GM10248 (cell line): Measurements from ENCODE around the gene CCK.

Experiments
- CTCF ChIA-PET: fragments of 300-600 bp; sonication (Branson Sonifier 250); formaldehyde crosslinking; extraction: SDS; loops from one replicate; lab custom pipeline; 2021; ENCODE audit warnings: antibody characterized with exemption; lab: Yijun Ruan, JAX
- POLR2A ChIA-PET: fragments of 350-650 bp; sonication (Branson Sonifier 250); formaldehyde crosslinking; extraction: SDS; loops from one replicate; lab custom pipeline; 2020; ENCODE audit warnings: antibody characterized with exemption; lab: Yijun Ruan, JAX
- DNase-seq: peaks from one replicate; pipeline ENCODE4 v3.0.0; 2012; ENCODE audit errors: extremely low spot score
- TF ChIP-seq, protein P1 (sequence below): IDR thresholded peaks from 2 replicates; pipeline ENCODE4 v1.5.1; 2012; ENCODE audit warnings: mild to moderate bottlenecking, low read depth; ENCODE audit errors: extremely low read depth, missing control alignments, control extremely low read depth

Gene CCK

GRCh38 chr3:42271786-42272185, 5.8 kb upstream of the CCK start:
- TF ChIP-seq, protein P1, sequence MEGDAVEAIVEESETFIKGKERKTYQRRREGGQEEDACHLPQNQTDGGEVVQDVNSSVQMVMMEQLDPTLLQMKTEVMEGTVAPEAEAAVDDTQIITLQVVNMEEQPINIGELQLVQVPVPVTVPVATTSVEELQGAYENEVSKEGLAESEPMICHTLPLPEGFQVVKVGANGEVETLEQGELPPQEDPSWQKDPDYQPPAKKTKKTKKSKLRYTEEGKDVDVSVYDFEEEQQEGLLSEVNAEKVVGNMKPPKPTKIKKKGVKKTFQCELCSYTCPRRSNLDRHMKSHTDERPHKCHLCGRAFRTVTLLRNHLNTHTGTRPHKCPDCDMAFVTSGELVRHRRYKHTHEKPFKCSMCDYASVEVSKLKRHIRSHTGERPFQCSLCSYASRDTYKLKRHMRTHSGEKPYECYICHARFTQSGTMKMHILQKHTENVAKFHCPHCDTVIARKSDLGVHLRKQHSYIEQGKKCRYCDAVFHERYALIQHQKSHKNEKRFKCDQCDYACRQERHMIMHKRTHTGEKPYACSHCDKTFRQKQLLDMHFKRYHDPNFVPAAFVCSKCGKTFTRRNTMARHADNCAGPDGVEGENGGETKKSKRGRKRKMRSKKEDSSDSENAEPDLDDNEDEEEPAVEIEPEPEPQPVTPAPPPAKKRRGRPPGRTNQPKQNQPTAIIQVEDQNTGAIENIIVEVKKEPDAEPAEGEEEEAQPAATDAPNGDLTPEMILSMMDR, result no peak
- ChIA-PET POLR2A (no interaction called here), CTCF (interaction anchor here (1.0 kb wide), 1 partner anchor 16 kb away, joined by 3 read pairs; no protein-coding TSS in a partner anchor)

GRCh38 chr3:42270561-42270960, 4.6 kb upstream of the CCK start:
- TF ChIP-seq, protein P1, result no peak

More at GRCh38 chr3:42271786-42272185, 5.8 kb upstream of the CCK start:
- no peak for DNase-seq

DNA sequence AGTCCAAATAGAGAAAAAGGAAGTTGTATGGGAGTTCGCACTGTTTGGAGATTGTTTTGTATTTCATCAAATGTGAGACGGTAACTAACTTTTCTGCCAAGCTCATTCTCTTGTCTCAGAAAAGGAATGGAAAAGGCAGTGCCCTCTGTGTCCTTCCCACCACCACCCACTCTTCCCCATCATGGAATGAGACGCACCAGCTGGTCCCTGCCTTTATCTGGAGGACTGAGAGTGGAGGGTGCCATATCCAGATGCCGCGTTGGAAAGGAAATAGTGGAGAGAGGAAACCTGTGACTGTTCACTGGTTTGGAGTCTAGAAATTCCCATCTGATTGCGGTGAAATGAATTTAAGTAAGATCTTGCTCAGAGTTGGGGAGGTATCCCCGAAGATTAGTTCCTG, 3.7 kb upstream of the CCK start:
- CTCF ChIA-PET, result interaction anchor here (2.1 kb wide), 1 partner anchor 22 kb away, joined by 9 read pairs; no protein-coding TSS in a partner anchor
- DNase-seq, result no peak
- TF ChIP-seq, protein P1, result no peak
- POLR2A ChIA-PET, result no interaction called here

More at GRCh38 chr3:42270561-42270960, 4.6 kb upstream of the CCK start:
- POLR2A ChIA-PET, result no interaction called here
- no peak for DNase-seq
- CTCF ChIA-PET, result no interaction called here

GRCh38 chr3:42267878-42268277, 1.9 kb upstream of the CCK start:
- ChIA-PET CTCF (interaction anchor here (1.1 to 2.1 kb wide), 2 partner anchors 19 to 21 kb away, joined by 3 to 9 read pairs; no protein-coding TSS in a partner anchor), POLR2A (no interaction called here)
- no peak for DNase-seq
- TF ChIP-seq, protein P1, result no peak

DNA sequence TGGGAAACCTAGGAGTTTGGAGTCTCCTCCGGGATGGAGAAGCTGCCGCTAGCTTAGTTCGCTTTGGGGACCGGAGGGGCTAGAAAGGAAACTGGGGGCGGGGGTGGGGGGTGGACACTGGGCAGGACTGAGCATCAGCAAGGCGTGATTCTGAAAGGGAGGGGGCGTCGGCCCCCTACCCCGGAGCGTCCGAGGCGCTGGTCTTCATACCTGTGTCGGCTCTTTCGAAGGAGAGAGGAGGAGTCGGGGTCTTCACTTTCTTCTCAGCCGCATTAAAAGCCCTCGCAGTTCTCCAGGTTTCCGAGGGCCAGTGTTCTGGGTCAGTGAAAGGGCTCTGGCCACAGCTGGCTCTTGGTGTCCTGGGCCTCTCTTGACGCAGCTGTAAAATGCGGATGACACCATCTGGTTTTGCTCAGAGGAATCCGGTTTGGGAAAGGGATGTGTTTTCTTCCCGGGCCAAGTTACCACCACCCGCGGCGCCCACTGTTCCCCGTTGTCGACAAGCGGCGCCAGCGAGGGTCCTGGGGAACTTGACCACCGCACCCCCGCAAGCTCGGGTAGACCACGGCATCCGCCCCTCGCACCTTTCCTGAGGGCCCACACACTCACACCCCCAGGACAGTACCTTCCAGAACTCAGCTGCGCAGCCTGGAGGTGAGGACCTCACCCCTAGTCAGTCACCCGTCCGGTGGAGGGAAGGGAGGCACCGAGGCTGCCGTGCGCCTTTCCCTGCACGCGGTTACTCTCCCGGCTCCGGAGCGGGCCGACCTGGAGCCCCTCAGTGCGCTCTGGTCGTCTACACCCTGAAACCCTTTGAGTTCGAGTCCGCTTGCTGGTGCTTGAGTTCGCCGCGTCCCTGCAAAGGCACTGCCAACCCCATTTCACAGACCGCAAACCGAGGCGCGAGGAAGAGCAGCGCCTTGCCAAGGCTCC, 660 bp downstream of the CCK start:
- CTCF ChIA-PET, result interaction anchor here (4.4 kb wide), 1 partner anchor 17 kb away, joined by 35 read pairs; no protein-coding TSS in a partner anchor
- POLR2A ChIA-PET, result no interaction called here
- TF ChIP-seq, protein P1, result no peak
- no peak for DNase-seq

- TF ChIP-seq, protein P1, result no peak
- CTCF ChIA-PET, result interaction anchor here (4.4 kb wide), 1 partner anchor 16 kb away, joined by 35 read pairs; no protein-coding TSS in a partner anchor
- POLR2A ChIA-PET, result no interaction called here
- DNase-seq, result no peak
Measured at GRCh38 chr3:42264399-42265058, 1.5 kb downstream of the CCK start.
